Heart right ventricle (tissue), 16 donors: ENCODE results near the gene KRTAP5-2. TPM values are rescaled to one million over a fixed set of nuclear protein-coding genes. Genes with fewer than 3 reads are reported as not detected.

Experiments used
- ATAC-seq, 8 donors: fragments of 200-7000 bp; cut with Tn5 transposase; one replicate each; pipeline ENCODE4 v1.9.1; 2020; ENCODE audit warnings: mild to moderate bottlenecking in 8 of 8, moderate library complexity in 8 of 8, moderate number of reproducible peaks in 1 of 8
- DNase-seq, 2 donors: peaks; one replicate each; pipeline ENCODE4 v3.0.0-alpha.2; 2020
- H3K27ac ChIP-seq, 10 donors: fragments of 200-600 bp; sonication (generic) in 2 of 10; one replicate each; pipeline versions ENCODE4 v1.5.0 to v1.8.0; 2020 to 2022; ENCODE audit warnings: mild to moderate bottlenecking in 3 of 10
- H3K27me3 ChIP-seq, 7 donors: fragments of 200-600 bp; one replicate each; pipeline ENCODE4 v1.8.0; 2021 to 2022; ENCODE audit warnings: mild to moderate bottlenecking in 2 of 7
- H3K36me3 ChIP-seq, 9 donors: fragments of 200-600 bp; sonication (generic) in 1 of 9; one replicate each; pipeline versions ENCODE4 v1.5.0 to v1.8.0; 2020 to 2022; ENCODE audit warnings: mild to moderate bottlenecking in 2 of 9
- H3K4me1 ChIP-seq, 9 donors: fragments of 200-600 bp; sonication (generic) in 1 of 9; one replicate each; pipeline versions ENCODE4 v1.5.0 to v1.8.0; 2020 to 2022; ENCODE audit warnings: mild to moderate bottlenecking in 4 of 9
- H3K4me3 ChIP-seq, 10 donors: fragments of 200-600 bp; sonication (generic) in 2 of 10; one replicate each; pipeline versions ENCODE4 v1.5.0 to v1.8.0; 2020 to 2022; ENCODE audit warnings: mild to moderate bottlenecking in 7 of 10, moderate library complexity in 2 of 10
- H3K9me3 ChIP-seq, 11 donors: fragments of 200-600 bp in 10 of 11; sonication (generic) in 2 of 11; one replicate each; pipeline versions ENCODE4 v1.5.0 to v1.8.0; 2013 to 2022; ENCODE audit warnings: mild to moderate bottlenecking in 2 of 11, control low read depth in 1 of 11, moderate library complexity in 1 of 11
- WGBS, 2 donors: extraction: QIAGEN DNeasy Blood & Tissue Kit; methylation state at CpG; one replicate each; pipeline ENCODE4 v1.1.7; 2013; ENCODE audit warnings: inconsistent platforms in 1 of 2; 5-methylcytosine and 5-hydroxymethylcytosine counted together
- intact Hi-C, 10 donors: fragments of 100-400 bp; cut with DNase I; formaldehyde crosslinking; loops; one replicate each; pipeline versions ENCODE4 v1.11.1 to v1.14.2; 2022
- polyA plus RNA-seq, 2 donors: library from polyadenylated mRNA; stranded (reverse); fragments of 200-250 nt; gene quantifications; one replicate each; pipeline ENCODE4 v1.2.3, GENCODE V29; 2013
- total RNA-seq, 10 donors: library from RNA; stranded (reverse); fragmentation: NEBNext Ultra II Directional in 3 of 10; extraction: Animal tissue kit (Norgen Biotek cat#: 25700) in 3 of 10; gene quantifications; one replicate each; pipeline versions ENCODE4 v1.2.1 to v1.2.4, GENCODE V29; 2021 to 2023
- TF ChIP-seq, protein P1 (sequence below), 9 donors: fragments of 200-600 bp; sonication (generic) in 2 of 9; IDR thresholded peaks; one replicate each; pipeline versions ENCODE4 v1.5.0 to v1.8.0; 2021 to 2022; ENCODE audit warnings: antibody characterized with exemption in 9 of 9, mild to moderate bottlenecking in 5 of 9, moderate library complexity in 1 of 9
- donor health status: Arrhythmogenic right ventricular cardiomyopathy.
- donor health status: ischemic (EF 13 %, LVEDD 7.1; RV severe dilation, severe dysfunction).
- donor health status: healthy with polysubstance abuse.
- donor health status: DM: no; HTN: yes; CAD: no.
- donor health status: DM: no; HTN: no; CAD: no.
- donor health status: ischemic (EF 25% LVEDD 6.9; RV normal size, moderate dysfunction).
- donor health status: ischemic (EF 25% LVEDD 5.7; RV mildly dilated, moderate dysfunction).
- donor health status: healthy.
- donor health status: DM: yes; HTN: yes; CAD: no.
- donor health status: Ischemic cardiomyopathy.
- donor health status: ischemic (EF 35%, LVEDD 5.7; RV mildly dilated, moderate dysfunction).
- donor health status: nonischemic (EF 11% LVEDD 7.7; RV severe dilation, severe dysfunction).
- donor health status: DM: yes; HTN: yes; CAD: no.
- donor health status: PGD.
- donor health status: ischemic (EF 29% LVEDD 5.4; RV normal size, mild dysfunction).
- donor health status: nonischemic (EF 23%, LVEDD 6.1; RV moderate dilation, normal function).

Gene KRTAP5-2
- total and polyA plus RNA-seq, 12 donors: 0.04 TPM; not detected in 11

DNA sequence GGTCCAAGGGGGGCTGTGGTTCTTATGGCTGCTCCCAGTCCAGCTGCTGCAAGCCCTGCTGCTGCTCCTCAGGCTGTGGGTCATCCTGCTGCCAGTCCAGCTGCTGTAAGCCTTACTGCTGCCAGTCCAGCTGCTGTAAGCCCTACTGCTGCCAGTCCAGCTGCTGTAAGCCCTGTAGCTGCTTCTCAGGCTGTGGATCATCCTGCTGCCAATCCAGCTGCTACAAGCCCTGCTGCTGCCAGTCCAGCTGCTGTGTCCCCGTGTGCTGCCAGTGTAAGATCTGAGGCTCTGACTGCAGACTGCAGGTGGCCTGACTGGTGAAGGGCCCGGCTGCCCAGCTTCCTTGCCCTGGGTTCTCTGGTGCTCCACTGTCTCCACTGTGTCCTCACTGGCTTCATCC, 32.2 kb upstream of the KRTAP5-2 start:
- 65 to 81% methylated on average over 2 of the region's 2 CpGs for WGBS, 2 donors

DNA sequence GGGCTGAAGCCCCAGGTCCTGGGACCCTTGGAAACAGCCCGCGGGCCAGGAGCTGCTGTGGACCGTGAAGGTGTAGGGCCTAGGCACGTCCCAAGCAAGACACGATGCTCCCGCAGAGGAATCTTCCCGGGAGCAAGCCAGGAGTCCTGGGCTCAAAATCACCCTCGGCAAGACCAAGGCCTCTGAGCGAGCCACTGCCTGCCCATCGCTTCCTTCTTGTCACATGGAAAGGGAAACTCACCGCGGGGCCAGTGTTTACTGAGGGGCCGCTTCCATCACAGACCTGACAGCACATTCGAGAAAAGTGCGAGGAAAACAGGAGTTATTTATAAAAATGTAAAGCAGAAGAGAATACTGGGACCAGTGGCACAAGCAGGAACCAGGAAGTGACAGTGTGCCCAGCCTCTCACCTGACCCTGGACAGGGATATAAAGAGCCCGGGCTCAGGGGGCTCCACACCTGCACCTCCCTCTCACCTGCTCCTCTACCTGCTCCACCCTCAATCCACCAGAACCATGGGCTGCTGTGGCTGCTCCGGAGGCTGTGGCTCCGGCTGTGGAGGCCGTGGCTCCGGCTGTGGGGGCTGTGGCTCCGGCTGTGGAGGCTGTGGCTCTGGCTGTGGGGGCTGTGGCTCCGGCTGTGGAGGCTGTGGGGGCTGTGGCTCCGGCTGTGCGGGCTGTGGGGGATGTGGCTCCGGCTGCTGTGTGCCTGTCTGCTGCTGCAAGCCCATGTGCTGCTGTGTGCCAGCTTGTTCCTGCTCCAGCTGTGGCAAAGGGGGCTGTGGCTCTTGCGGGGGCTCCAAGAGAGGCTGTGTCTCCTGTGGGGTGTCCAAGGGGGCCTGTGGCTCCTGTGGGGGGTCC, 31.5 kb upstream of the KRTAP5-2 start, which contains the start of gene KRTAP5-5:
KRTAP5-5 (plus strand) TSS at position 450 of the 860 bp plus-strand sequence; CDS start at position 516, 66 bp downstream.
- Histone ChIP-seq H3K27me3 (peaks cover 0 to 70% (median 31%) of the 10 kb centered on the region in 7 donors), H3K27ac (no peak within 1 kb of the TSS), H3K4me3 (no peak within 1 kb of the TSS), H3K36me3 (no peaks in the 10 kb centered on the region), H3K4me1 (peaks cover 0 to 21% (median 4%) of the 10 kb centered on the region in 9 donors), H3K9me3 (no peaks in the 10 kb centered on the region)
- DNase-seq (no peak), ATAC-seq (peak in 1 of 8 donors; percentile 40)
- TF ChIP-seq, protein P1, sequence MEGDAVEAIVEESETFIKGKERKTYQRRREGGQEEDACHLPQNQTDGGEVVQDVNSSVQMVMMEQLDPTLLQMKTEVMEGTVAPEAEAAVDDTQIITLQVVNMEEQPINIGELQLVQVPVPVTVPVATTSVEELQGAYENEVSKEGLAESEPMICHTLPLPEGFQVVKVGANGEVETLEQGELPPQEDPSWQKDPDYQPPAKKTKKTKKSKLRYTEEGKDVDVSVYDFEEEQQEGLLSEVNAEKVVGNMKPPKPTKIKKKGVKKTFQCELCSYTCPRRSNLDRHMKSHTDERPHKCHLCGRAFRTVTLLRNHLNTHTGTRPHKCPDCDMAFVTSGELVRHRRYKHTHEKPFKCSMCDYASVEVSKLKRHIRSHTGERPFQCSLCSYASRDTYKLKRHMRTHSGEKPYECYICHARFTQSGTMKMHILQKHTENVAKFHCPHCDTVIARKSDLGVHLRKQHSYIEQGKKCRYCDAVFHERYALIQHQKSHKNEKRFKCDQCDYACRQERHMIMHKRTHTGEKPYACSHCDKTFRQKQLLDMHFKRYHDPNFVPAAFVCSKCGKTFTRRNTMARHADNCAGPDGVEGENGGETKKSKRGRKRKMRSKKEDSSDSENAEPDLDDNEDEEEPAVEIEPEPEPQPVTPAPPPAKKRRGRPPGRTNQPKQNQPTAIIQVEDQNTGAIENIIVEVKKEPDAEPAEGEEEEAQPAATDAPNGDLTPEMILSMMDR (IDR thresholded peaks at IDR 0.05): no peak
- intact Hi-C loops: loop anchor here in 7 of 10 donors (2.0 to 10.0 kb wide), 3 partner anchors 82 to 85 kb away; no protein-coding TSS in a partner anchor
- 72 to 78% methylated on average over 24 to 25 of the region's 26 CpGs for WGBS, 2 donors

More for the DNA sequence above, 32.2 kb upstream of the KRTAP5-2 start:
- H3K4me1 ChIP-seq: peaks cover 0 to 21% (median 4%) of the 10 kb centered on the region in 9 donors
- no peak overlapping the region for H3K27ac ChIP-seq
- TF ChIP-seq, protein P1 (IDR thresholded peaks at IDR 0.05): no peak
- DNase-seq (no peak), ATAC-seq (no peak)
- H3K36me3 ChIP-seq: no peaks in the 10 kb centered on the region
- H3K9me3 ChIP-seq: no peaks in the 10 kb centered on the region
- intact Hi-C loops: no loop called here
- H3K27me3 ChIP-seq: peaks cover 0 to 71% (median 31%) of the 10 kb centered on the region in 7 donors
- H3K4me3 ChIP-seq: no peak overlapping the region

DNA sequence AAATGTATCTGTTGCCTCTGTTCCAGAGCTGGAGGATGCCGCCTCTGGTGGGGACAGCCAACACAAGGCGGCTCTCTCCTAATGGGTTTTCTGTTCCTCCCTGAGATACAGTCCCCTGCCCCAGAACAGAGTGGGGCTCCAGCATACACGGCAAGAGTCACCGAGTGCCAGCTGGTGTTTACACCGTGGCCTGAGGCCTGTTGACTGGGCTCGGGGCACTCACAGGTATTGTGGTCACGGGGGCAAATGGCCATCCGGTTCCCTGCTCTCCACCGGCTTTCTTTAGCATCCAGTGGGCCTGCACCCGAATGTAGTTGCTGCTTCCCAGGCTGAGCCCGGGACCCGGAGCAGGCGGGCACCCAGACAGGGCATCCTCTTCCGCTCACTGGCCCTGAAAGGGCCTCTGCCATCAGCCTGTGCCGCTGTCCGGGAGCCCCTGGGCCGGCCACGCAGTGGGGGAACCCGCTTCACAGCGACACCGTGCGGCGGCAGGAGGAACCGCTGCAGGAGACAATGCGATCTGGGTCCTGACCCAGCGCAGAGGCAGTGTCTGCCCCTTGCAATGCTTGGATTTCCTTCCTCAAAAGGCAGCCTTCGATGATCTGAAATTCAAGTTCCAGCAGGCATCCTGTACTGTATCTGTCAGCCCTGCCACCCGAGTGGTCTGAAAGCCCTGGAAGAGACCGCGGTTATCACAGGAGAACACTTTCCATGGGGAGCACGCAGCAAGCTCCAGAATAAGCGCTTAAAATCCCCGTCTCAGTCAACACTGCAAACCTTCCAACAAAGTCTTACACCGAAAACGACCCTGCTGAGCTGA, 30.6 kb upstream of the KRTAP5-2 start:
- H3K27ac ChIP-seq: no peak overlapping the region
- no peaks in the 10 kb centered on the region for H3K9me3 ChIP-seq
- H3K27me3 ChIP-seq: peaks cover 0 to 63% (median 31%) of the 10 kb centered on the region in 7 donors
- peak; percentile 47 to 71 for DNase-seq
- TF ChIP-seq, protein P1 (IDR thresholded peaks at IDR 0.05): peak; percentile 81 to 98 (median 92)
- intact Hi-C loops: loop anchor here in 7 of 10 donors (2.0 to 10.0 kb wide), 3 partner anchors 81 to 84 kb away; no protein-coding TSS in a partner anchor
- H3K36me3 ChIP-seq: no peaks in the 10 kb centered on the region
- no peak overlapping the region for H3K4me3 ChIP-seq
- WGBS, 2 donors: 28 to 29% methylated on average over 35 of the region's 35 CpGs
- peak; percentile 69 to 89 (median 87) for ATAC-seq
- peaks cover 0 to 21% (median 4%) of the 10 kb centered on the region in 9 donors for H3K4me1 ChIP-seq

DNA sequence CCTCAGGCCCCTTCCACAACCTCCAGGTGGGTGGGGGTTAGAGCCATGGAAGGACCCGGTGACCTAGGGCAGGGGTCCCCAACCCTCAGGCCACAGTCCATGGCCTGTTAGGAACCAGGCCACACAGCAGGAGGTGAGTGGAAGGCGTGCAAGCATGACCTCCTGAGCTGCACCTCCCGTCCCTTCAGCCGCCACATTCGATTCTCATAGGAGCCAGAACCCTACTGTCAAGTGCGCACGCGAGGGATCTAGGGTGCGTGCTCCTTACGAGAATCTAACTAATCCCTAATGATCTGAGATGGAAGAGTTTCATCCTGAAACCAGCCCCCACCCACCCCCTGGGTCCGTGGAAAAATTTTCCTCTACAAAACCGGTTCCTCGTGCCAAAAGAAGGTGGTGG, 27.4 kb upstream of the KRTAP5-2 start:
- TF ChIP-seq, protein P1 (IDR thresholded peaks at IDR 0.05): no peak
- WGBS, 2 donors: 87 to 88% methylated on average over 13 of the region's 13 CpGs
- Histone ChIP-seq H3K4me1 (peaks cover 0 to 10% (median 2%) of the 10 kb centered on the region in 9 donors), H3K27me3 (peaks cover 0 to 42% (median 12%) of the 10 kb centered on the region in 7 donors), H3K9me3 (no peaks in the 10 kb centered on the region), H3K36me3 (no peaks in the 10 kb centered on the region), H3K27ac (no peak overlapping the region), H3K4me3 (no peak overlapping the region)
- DNase-seq (no peak), ATAC-seq (no peak)
- intact Hi-C loops: loop anchor here in 6 of 10 donors (5.0 to 10.0 kb wide), 2 partner anchors 78 to 81 kb away; no protein-coding TSS in a partner anchor
